CD4-positive, alpha-beta T cell treated with Interleukin-4 for 4 hours (primary cell): Measurements from ENCODE around the gene GLIS1.
A peak's percentile ranks its signal among the peaks of the same experiment; 100 is the strongest.
"Not testable (repeated sequence)": the region's sequence is repeated elsewhere in the genome, so short reads cannot be mapped to it uniquely, and the experiment has no call there.

Source experiments
- DNase-seq: peaks from one replicate; pipeline ENCODE4 v3.0.0-alpha.2; 2020

Gene GLIS1

DNA sequence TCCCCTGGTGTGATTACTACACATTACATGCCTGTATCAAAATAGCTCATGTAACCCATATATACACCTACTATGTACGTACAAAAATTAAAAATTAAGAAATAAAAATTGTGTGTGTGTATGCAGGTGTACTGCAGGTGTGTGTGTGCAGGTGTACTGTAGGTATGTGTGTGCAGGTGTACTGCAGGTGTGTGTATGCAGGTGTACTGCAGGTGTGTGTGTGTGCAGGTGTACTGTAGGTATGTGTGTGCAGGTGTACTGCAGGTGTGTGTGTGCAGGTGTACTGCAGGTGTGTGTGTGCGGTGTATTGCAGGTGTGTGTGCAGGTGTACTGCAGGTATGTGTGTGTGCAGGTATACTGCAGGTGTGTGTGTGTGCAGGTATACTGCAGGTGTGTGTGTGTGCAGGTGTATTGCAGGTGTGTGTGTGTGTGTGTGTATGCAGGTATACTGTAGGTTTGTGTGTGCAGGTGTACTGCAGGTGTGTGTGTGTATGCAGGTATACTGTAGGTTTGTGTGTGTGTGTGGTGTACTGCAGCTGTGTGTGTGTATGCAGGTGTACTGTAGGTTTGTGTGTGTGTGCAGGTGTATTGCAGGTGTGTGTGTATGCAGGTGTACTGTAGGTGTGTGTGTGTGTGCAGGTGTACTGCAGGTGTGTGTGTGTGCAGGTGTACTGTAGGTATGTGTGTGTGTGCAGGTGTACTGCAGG lies 183.2 kb downstream of the GLIS1 start:
- not testable (repeated sequence) for DNase-seq

DNA sequence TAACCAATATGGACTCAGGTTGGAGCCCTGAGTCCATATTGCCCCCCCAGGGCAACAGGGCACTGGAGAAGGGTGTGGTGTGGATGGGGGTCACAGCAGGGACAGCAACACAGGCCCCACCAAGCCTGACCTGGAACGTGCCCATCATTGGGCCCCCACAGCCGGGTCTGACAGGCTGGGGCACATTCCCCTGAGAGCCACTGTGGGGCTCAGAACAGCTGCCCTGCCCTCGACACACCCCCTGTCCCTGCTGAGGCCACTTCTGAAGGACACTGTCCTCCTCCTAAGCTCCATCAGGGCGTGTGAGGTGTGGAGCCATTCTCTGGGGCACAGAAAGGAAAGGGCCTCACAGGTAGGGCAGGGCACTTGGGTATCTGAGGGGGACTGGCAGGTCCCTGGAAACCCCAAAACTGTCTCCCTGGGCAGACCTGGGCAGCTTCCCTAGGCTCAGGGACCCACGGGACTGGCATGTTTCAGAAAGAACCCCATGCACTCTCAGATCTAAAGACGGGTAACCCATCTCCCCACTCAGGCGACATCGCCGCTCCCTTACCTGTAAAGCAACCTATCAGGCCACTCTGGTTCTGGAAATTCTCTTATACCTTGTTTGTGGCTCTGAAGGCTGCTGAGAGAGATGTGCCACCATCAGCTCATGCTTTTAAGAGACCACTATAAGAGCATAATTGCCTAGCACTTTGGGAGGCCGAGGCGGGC lies 184.2 kb downstream of the GLIS1 start:
- no peak for DNase-seq

DNA sequence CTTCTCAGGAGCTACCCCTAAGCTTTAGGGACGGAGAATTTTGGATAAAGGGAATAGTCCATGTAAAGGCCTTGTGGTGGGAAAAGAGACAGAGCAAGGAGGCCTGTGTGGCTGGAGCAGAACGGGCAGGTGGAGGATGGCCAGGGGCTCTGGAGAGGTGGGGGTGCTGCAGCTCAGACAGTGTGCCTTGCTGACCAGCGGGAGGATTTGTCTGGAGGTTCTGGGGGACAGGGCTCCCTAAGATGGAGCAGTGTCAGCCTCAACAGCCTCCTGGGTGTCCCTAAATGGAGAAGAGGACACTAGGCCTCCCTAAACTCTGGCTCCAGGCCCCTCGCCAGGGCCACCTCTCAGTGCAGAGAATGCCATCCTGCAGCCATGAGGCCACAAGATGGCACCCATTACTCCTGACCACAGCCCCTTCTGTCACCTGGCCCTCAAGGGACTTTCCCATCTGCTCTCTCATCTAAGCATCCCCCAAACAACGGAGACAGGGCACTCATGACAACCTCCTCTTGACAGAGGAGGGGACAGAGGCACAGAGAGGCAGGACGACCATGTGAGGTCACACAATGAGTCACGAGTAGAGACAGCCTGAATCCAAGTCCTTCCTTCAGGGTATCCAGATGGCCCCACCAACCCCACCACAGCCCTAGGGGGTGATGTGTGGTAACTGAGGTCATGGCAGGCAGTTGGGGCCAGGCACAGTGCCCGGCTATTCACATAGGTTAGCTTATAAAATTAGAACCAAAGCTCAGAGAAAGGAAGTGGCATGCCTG lies 185.0 kb downstream of the GLIS1 start:
- DNase-seq = peak; percentile 13

DNA sequence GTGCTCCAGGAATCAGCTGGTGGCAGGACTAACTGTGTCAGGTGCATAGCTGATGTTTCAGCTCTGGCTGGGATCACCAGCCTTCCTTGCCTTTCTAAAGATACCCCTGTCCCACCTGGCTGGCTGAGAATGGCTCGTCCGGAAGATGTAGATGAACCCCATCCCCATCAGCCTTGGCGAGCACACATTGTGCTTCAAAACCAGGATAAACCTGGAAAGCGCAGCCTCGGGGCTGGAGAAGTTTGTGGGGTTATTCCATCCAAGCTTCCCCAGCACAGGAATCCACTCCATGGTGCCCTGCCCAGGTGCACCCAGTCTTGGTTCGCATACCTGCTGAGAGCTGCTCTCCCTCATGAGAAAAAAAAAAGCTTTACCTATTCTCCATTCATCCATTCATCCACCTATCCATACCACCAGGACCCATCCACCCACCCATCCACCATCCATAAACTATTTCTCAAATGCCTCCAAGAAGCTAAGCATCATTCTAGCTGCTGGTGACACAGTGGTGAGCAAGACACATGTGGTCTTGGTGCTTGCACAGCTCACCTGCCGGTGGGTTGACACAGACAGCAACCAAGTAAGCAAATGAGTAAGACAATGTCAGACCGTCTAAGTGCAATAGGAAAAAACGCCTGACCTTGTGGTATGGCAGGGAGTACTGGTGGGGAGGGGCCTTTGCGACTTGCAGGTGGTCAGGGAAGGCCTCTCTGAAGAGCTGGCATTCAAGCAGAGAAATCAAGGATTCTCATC lies 185.8 kb downstream of the GLIS1 start:
- DNase-seq = no peak

DNA sequence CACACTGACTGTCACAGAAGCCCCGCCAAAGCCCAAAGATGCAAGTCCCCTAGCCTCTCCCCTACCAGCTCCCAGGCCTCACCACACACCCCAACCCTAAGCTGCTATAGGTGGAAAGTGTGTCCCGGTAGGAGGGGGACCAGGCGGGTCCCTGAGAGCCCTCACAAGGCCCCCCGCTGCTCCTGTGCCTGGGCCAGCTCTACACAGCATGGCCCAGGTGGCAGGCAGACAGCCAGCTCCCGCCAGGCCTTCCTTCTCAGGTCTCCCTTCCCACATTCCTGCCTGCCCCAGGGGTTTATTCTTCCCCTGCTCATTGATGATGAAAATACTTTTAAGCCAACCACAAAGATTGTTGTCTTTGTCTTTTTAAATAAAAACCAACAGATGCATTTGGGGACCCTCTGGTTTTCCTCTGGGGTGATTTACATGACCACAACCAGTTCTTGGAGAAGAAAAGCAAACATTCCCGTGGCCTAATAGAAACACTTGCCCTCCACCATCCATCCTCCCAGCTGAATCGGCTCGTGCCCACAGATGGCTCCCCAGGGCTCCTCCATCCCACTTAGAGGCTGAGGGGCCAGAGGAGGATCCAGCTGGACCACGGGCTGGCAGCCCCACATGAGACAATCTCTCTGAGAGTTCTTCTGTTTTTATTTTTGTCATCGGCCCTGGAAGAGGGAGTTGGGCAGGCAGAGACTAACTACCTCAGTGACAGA lies 186.7 kb downstream of the GLIS1 start:
- DNase-seq = no peak

DNA sequence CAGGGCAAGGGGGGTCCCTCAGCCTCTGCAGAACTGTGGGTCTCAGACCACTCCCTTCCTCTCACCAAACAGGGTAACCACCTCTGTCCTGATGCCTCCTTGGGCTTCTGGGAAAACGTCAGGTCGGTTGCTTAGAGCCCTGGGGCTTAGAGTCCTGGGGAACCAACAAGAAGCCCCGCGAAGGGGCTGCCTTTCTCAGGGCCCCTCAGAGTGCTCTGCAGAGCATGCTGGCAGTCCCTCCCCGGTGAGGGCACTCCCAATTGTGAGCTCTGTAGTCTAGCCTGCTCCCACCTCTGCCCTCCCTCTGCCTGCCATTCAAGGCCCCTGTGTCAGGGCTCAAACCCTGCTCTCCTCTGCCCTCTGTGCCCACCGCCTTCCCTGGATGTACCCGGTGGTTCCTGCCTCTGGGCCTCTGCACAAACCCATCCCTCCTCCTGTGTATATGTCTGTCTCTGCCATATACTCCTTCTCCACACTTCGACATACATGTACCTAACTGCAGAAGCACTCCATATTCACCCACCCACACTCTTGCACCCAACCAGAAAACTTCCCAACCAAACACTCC lies 187.5 kb downstream of the GLIS1 start:
- no peak for DNase-seq

DNA sequence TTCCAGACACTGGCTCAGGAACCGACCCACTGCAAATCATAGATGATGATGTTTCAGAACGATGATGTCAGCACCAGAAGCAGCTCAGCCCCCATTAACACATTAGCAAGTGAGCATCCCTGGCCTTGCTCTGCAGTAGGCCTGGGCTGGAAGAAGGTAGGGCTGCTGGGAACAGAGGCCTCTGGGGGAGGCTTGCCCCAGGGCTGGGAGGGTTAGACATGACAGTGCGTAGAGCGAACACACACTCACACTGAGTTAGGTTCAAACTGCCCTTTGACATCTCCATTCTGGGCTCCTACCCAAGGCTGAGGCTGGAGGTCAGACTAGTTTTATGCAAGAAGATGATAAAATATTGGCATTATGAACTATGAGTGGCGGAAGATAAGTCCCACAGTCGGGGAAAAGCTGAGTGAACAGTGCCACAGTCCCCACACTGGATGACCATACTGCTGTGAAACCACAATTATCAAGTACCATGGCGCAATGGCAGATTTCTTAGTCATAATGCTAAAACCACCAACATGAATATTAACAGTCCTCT lies 188.7 kb downstream of the GLIS1 start:
- no peak for DNase-seq

DNA sequence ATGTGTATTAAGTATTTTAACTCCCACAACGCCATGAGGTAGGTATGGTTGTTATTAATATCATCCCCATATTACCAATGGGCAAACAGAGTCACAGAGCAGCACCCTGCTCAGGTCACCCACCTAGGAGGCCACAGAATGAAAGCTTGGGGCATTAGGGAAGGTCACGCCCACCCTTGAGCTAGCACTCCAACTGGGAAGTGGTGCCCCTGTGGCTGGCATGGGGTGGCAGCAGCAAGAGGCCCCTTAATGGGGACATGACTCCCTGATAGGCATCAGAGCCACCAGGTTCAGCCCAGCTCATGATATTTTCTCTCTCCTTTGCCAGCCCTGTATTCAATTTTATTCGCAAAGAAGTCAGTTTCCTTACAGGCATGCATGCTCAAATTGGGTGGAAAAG lies 189.2 kb downstream of the GLIS1 start:
- DNase-seq = no peak

DNA sequence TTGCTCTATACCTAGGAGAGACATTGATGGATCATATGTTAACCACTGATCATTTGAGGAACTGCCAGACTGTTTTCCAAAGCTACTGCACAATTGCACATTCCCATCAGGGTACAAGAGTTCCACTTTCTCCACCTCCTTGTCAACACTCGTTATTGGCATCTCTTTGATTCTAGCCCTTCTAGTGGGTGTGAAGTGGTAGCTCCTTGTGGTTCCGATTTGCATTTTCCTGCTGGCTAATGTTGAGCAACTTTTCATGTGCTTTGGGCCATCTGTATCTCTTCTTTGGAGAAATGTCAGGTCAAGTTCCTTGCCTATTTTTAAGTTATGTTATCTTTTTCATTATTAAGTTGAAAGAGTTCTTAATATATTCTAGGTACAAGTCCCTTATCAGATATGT lies 189.7 kb downstream of the GLIS1 start:
- DNase-seq = no peak

DNA sequence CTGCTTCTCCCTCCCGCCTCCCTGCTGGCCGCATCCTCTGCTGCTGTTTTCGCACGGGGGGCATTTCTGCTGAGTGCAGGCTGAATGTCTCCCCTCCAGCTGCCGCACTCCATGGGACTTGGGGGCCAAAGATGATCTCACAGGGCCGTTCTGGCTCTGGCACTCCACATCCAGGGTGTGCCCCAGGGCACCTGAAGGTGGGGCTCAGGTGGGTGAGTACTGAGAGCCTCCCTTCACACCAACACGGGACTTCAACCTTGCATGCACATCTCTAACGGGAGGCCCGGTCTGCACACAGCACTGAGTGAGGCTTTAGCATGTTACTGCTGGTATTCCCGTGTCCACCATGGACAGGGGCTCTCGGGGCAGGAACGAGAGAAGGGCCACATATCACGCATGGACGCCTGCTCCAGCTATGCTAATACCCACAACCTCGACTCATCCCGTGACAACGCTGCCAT lies 190.9 kb downstream of the GLIS1 start:
- DNase-seq = no peak

DNA sequence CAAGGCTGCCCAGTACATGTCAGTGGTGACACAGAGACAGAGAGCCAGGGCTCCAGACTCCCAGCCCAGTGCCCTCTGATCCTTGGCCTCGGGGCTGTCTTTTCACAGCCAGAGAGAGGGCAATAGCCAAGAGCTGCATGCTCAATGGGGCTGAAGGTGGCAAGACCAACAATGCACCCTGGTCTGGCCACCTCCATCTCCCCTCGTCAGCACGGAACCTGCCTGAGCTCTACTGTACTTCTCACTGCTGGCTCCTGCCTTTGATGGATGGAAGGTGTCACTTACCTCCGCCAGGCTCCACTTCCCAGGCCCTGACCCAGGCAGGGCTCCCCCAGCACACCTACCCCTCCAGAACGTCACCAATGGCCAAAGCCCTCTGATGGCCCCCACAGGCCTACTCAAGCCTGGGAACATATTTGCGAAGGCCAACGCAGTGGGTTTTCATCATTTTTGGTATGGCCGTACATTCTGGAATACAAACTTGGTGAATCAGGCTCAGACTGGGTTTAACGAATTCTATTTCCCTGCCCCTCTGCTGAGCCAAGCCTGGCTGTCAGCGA lies 191.7 kb downstream of the GLIS1 start:
- DNase-seq = no peak

DNA sequence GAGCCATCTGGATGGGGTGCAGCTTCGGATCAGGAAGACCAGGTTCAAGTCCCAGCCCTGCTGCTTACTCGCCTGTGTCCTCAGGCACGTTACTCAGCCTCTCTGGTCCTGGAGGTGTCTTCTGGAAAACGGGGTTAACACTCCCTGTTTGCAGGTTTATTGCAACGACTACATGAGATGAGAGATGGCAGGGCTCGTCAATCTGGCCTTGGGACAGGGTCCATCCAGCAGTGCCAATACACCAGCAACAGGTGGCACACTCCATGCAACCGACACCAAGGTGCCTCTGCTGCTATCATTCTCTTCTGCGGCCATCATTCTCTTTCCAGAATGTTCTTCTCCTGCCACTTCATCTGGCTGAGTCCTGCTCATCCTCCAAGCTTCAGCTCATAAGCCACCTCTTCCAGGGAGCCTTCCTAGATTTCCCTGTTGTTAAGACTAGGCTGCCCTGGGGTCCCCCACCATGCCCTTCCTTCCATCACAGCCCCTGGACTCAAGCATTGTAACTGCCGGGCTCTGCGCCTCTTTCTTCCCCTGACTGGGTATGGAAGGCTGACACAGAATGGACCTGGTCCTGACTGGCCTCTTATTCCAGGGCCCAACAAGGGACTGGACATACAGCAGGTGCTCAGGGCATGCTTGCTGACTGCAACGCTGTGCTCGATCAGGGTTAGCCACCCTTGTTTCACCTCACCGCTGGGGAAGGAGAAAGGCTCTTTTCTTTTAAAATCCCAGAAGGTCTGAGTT lies 192.4 kb downstream of the GLIS1 start:
- no peak for DNase-seq

DNA sequence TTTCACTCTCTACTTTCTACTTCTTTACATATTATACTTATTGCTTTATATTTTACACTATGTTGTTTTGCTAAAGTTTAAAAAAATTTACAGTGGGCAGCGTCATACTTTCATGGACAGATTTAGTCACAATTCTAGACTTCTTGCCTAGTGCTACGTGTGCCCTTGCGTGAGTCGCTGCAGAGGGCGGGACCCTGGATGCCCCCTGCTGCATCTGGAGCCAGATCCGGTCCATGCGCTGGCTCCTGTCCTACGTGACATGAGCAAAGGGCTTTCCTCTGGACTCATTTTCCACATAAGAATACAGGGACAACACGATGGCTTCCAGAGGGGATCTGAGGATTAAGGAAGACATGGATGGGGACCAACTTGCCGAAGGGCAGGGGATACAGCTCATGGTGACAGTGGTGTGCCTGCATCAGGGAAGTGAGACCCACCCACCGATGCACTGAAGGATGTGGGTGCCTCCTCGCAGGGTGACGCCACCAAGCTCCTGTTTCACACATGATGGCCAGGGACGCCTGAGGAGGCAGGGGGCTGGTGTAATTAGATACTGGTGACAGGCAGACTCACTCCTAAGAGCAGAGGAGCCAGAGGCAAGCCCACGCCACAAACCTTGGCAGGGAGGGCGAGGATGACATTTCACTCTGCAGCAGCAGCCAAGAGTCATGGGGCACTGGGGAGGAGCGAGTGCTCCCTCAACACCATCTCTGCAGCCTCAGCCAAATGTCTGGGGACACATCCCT lies 193.1 kb downstream of the GLIS1 start:
- DNase-seq = no peak

DNA sequence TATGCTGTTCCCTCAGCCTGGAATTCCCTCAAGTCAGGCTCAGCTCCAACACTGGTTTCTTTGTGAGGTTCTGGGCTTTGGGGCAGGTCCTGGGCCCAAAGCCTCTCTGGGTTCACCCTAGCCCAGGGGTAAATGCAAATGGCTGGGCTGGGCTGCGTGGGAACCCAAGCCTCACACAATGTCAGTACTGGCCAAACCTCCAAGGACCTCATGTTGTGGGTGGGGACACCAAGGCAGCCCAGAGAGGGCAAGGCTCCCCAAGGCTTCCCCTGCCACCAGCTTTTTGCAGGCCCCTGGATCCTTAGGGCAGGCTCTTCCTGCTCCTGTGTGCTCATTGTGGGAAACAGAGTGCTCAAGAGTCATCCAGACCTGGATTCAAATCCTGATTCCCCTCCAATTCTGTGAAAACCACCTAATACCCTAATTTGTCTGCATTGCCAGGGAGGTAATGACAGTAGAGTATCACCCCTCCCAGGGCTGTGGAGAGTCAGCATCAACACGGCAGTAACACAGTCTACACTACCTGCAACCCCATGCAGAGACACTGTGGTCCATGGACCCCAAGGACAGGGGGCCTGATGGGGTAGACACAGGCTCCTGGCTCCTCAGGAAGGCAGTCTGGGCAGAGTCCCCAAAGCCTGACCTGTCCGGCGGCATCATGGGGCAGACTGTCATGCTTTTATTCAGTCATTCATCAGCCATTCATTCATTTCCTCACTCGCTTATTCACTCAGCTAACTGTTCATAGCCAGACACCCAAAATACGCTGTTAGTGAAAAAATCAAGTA lies 194.0 kb downstream of the GLIS1 start:
- no peak for DNase-seq

DNA sequence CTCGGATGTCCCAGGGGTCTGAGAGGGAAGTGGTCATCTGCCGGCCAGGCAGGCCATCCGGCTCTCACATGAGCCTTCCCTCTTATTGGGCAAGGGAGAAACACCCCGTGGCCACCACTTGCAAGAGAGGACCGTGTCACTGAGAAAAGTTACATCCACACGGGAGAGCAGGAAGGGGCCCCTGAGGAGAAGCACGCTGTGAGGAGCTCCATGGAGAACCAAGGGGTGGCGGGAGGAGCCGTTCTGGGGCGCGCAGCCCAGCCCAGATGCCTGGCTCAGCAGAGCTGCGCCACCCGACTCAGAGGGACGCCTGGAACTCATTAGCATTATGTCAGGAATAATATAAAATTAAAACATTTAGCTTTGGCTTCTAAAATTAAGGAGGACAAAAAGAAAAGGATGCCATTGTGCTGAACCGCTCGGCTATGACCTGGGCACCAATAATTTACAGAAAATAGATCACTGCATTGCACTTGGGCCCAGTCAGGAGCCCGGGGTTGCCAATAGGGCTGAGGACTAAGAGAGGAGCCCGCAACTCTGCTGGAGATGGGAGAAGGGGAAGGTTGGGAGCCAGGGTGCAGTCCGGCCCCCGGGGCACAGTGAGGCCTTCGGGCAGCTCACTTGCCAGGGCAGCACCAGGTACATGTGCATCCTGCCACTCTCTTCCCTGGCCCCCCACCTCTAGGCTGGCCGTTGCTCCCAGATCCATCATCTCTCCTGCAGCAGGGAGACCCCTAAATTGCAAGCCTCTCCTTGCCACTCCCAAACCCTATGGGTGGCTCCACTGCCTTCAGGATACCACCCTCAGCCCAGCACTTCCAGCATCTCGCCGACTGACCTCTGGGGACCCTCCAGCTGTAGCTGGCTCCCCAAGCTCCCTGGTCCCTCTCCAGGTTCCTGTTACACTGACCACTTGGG lies 194.9 kb downstream of the GLIS1 start:
- DNase-seq = no peak

DNA sequence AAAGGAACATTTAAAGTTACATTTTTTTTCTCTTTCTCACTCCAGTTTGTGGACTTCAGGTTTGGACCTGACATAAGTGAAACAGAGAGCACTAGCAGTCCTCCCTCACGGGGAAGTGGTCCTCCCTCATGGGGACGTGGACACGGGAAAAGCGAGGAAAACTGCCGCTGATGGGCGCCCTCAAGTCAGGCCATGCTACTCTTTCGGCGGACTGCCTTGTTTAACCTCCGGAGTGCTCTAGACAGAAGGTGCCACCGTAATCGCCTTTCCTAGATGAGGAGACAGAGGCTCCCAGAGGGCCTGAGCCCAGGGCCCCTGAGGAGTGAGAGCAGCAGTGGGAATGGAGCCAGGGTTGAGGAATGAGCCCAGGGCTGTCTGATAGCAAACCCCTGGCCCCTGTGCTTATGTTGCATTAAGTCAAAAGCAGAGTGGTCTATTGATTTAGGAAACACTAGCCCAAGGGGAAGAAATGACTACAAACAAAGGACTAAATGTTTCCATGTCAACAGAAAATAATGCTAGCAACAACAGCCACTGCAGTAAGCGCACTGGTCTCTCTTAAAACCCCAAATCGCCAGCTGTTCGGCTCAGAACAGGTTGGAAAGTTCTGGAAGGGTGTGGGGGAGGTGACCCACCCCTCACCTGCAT lies 195.7 kb downstream of the GLIS1 start:
- DNase-seq = no peak

DNA sequence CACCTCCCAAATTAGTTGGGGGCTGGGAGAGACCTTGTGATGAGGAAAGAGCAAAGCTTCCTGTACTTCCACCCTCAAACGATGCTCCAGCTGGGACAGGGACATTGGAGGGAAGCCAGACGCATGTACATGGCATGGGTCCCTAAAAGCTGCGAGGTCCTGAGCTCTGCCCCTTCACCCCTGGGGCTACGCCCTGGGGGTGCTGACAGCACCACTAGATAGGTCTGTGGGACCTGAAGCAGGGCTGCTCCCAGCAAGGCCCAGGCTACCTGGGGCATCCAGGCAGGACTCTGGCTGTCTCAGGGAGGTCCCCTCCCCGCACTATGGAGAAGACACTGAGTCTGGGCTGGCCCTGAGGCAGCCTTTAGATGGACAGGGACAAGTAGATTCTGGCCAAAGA lies 196.4 kb downstream of the GLIS1 start:
- no peak for DNase-seq
